ENCODE measurements around the gene ARHGAP32.

The ARHGAP32 gene

DNA sequence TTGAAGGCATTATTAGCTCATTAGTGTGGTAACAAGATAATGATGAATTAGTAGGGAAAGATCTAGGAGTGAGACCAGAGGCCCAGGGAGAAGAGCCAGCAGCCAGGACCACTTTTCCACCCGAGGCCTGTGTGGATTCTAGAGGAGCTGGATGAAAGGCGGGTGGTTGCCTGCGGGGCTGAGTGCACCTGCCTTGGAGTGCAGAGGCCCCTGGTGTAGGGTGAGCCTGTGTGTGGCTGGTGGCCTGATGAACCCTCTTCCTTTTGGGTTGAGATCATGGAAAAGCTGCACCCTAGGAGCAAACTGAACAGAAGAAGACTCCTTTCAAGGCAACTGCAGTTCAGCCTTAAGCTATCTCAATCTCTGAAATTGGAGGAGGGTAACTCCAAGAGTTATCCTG is 243.5 kb downstream of the ARHGAP32 start:
- DNase-seq = no peak

DNA sequence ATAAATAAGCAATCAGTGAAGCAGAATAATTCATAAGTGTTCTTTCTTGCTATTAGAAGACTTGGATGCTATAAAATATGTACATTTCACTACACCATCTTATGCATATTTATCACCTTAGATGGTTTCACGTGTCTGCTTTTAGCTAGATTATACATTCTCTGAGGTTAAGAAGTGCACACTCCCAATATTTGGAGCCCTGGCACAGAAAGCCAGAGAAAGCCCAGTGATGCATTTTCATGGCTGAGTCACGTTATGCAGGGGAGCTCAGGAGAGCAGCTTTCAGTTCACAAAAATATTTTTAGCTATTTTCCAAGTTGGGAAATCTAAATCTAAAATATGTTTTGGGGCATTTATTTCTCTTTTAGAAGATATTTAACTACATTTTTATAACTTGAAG is 244.4 kb downstream of the ARHGAP32 start:
- no peak for DNase-seq

- DNase-seq = no peak
Measured at GRCh38 chr11:128946648-128947047, 245.5 kb downstream of the ARHGAP32 start.

GRCh38 chr11:128943428-128943976 is 248.6 kb downstream of the ARHGAP32 start:
- no peak for DNase-seq

DNA sequence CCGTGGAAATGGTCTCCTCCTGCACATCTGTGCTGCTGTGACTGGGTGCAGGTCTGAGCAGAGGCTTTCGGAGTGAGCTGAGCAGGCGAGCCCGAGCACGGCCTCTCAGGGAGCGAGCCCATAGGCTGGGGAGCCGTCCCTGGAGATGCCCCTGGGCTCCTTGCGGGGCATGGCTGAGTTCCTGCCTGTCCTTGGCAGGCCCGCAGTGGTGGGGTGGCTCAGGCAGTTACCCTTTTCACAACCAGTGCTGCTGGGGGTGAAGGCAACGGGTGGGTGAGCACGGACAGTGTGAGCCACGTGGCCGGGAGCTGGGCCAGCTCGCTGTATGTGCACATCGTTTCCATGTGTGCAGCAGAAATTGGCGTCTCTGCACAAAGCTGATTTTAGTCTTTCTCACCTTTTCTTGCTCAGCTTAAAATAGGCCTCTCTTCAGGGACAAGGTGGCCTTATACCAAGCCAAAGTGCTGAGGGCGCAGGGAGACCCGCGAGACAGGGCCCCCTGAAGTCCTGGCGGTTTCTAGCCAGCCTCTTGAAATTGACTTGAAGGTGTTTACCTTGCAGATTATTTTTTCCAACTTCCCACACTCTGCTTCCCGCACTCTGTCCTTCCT is 249.2 kb downstream of the ARHGAP32 start, which contains the start of gene TP53AIP1:
Gene TP53AIP1 (minus strand): TSS at position 55 of the 611 bp plus-strand sequence. CDS start 5,053 bp downstream, outside the sequence.
- no peak for DNase-seq

DNA sequence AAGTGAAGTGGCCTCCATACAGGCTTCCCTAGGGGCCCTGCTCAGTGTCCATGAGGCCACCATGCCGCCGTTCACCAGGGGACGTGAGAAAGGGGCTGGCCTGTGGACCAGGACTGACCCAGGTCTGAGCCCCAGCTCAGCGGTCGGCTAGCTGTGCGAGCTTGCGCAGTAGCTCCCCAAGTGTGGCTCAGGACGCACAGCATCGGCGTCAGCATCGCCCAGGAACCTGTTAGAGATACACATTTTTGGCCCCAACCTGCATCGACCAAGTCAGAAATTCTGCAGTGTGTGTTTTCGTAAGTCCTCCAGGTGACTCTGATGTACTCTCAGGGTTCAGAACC is 249.9 kb downstream of the ARHGAP32 start:
- no peak for DNase-seq

- no peak for DNase-seq
Measured at GRCh38 chr11:128941573-128942271, 250.4 kb downstream of the ARHGAP32 start.

GRCh38 chr11:128941110-128941509 is 251.0 kb downstream of the ARHGAP32 start:
- no peak for DNase-seq

DNA sequence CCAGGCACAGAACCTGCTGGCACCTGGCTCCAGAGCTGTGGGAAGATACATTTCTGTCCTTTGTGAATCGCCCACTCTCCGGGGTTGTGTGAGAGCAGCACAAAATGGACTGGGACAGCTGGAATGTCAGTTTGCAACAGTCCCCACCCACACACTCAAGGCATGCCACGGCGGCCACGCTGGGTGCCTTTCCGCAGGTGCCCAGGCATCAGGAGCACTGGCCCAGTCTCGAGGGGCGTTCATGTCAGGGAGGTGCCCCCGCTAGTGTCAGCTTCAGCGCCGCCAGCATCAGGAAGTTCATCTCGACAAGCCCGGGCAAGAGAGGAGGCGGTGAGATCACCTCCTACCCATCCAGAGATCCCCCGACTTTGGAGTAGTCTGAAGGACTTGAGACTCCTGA is 251.5 kb downstream of the ARHGAP32 start:
- DNase-seq = no peak

GRCh38 chr11:128940156-128940555 is 252.0 kb downstream of the ARHGAP32 start:
- DNase-seq = no peak

DNA sequence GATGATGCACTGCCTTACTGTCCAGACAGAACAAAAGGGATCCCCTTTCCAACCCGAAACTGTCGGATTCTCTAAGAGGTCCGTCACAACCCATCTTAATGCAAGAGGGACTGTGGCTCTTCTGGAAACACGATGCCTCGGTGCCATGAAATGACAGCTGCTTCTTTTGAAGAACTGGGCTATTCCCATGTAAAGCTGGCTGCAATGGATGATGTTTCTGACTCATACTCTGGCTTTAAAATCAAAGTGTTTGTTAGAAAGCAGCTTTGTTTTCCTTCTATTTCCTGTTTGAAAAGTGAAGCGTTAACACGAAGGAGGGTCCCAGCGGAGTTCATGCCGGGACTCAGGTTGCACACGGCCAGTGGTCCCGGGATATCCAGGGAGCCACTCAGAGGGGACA is 252.5 kb downstream of the ARHGAP32 start:
- no peak for DNase-seq

DNA sequence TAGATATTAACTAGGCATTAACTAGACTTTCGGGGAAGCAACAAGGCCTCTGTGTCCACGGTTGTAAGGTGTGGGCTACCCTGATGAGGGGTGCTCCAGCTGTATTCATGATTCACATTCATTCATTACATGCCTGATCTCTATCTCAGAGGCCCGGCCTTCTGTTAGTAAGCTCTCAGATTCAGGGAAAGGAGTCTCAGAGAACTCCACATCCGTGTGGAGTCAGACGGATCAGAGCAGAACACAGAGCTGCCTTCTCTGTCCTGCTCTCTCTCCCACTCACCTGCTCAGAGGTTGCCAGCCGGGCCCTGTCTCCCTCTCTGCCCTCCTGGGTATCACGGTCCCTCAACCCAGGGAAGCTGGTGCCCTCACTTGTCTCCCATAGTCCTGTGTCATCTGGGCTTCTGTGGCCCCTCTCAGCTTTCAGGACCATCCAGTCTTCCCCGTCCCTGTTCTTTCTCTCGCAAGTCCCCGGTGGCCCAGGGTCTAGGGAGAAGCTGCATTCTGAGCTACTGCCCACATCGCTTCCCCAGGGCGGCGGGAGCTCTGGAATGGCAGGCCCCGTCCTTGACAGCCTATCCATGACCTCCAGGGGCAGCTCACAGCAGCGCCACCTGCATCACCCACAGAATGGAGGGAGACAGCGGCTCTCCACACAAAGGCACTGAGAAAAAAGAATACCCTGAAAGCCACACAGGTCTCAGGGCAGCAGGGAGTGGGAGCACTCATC is 253.8 kb downstream of the ARHGAP32 start:
- no peak for DNase-seq

DNA sequence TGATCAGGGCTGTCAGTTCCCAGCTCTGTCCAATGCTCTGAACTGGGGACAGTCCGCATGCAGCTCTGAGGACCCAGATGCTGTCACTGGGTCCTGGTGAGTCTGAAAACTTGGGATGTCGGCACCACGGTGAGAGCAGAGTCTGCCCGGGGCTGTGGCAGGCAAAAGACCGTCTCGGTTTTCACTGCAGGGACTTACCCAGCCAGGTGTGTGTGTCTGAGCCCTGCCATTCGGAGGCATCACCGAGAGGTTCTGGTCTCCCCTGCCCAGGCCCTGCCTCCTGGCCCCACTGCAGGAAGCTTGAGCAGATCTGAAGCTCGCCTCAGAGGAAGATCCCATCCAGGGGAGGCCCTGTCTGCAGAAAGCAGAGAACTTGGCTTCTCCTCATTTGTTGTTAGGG is 254.6 kb downstream of the ARHGAP32 start:
- DNase-seq = no peak

GRCh38 chr11:128936606-128937251 is 255.4 kb downstream of the ARHGAP32 start:
- no peak for DNase-seq

DNA sequence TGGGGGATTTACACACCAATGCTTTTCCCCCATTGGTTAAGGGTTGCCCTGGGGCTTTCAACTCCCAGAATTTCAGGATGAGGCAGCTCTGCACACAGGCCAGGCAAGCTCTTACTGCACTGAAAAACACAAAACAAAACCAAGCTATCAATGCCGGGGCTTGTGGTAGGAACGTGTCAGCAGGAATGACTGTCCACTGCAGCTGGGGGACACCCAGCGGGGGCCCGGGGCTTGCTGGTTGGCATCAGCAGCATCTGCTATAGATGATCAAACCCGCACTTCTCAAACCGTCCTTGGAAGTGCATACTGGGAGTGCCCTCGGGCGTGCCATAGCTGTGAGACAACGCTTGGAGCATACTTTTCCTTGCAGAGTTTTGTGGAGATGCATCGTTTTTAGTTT is 257.2 kb downstream of the ARHGAP32 start:
- no peak for DNase-seq

DNA sequence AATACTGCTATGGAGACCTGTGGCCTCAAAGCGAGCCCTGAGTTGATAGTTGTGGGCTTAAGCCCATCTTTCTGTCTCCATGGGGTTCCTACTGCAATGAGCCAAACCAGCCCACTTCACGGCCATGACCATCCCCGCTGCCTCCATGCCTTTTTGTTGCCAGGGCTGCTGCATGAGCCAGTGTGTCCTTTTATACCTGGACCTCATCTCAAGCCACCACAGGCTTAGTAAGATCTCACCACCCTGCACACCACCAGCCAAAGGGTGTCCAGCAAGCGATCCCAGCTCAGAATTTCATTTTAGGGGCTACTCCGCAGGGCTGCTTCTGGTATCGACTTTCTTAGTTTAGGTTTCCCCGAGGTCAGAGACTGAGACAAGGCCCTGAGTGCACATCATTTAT is 257.8 kb downstream of the ARHGAP32 start:
- DNase-seq = no peak

- DNase-seq = no peak
Measured at GRCh38 chr11:128933481-128934178, 258.5 kb downstream of the ARHGAP32 start.

DNA sequence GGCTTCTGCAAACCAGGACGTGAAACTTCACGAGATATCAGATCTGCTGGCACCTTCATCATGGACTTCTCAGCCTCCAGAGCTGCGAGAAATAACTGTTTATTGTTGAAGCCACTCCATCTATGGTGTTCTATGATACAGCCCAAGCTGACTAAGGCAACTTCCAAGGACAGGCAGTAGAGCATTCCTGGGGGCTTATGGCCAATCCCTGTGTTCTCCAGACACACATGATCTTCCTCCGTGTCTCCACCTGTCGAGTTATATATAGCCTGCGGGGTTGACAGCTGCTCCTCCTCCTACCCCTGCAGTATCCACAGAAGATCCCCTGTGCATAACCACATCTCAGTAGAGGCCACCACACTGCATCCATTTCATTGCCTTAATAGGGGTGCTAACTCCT is 260.5 kb downstream of the ARHGAP32 start:
- DNase-seq = no peak

DNA sequence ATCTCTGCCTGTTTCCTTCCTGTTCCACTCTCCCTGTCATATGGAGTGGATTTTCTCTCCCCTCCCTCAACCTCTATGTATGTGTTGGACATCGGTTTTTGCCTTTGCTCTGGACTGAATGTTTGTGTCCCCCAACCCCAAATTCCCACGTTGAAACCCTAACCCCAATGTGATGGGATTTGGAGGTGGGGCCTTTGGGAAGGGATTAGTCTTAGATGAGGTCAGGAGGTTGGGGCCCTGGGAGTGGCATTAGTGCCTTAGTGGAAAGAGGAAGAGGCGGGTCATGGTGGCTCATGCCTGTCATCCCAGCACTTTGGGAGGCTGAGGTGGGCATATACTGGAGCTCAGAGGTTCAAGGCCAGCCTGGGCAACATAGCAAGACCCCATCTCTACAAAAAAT is 261.1 kb downstream of the ARHGAP32 start:
- no peak for DNase-seq

DNA sequence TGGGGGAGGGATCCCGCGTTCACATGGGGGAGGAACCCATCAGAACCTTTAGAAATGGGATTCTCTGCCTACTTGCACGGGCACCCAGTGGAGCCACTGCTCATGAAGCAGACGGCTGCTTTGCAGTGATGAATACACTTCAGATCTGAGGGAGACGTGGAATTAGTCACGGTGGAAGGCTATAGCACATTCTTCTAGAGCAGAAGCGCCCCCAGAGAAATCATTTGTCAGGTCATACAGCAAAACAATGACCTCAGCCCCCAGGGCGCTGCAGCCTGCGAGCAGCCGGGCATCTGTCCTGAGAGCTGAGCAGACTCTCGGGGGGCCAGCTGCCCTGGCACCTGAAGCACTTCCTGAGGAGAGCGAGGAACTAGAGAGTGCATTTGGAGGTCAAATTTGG is 262.1 kb downstream of the ARHGAP32 start:
- no peak for DNase-seq

DNA sequence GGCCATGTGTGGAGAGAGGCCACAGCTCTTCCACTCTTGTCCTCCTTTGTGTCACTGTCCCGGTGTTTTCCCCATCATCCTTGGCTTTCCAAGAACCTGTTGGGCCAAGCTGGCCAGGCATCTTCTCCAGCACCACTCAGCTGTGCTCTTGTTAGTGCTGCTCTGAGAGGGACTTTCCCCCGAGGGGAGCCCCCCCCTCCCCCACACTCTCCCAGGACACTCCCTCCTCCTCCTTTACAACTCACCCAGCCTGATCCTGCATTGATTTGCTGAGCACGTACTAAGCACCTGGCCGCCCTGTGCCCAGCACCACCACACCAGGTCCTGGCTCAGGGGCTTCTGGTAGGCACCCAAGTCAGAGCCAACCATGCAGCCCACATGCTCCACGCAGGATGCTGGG is 262.7 kb downstream of the ARHGAP32 start:
- DNase-seq = no peak

DNA sequence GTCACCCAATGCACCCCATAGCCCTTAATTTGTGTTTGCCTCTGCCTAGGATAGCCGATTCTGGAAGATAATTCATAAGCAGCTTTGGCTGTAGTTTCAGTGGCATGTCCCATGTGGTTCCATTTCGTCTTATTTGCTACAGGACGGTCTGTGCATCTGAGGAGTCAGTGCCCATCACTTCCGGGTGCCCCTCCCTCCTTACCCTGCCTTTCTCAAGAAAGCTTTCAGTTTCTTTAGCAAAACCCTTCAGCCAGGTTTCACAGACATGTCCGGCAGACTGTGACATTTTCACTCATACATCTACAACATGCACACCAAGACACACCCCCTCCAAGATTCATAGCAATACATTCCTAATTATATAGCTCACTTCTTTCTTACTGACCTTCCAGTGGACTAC is 263.7 kb downstream of the ARHGAP32 start:
- DNase-seq = no peak

Data from activated T-cell treated with anti-CD3 and anti-CD28 coated beads, Interleukin-2, amount 50 U/mL, for 1 hour (primary cell).